Kidney (tissue), 14 donors: ENCODE data around the gene PPP6R3. TPM values are rescaled to one million over a fixed set of nuclear protein-coding genes. Genes with fewer than 3 reads are reported as not detected.
A peak's percentile ranks its signal among the peaks of the same experiment; 100 is the strongest.

Source experiments
- DNase-seq, 5 donors: peaks; one replicate each; pipeline ENCODE4 v3.0.0-alpha.2; 2013 to 2020
- FAIRE-seq: peaks from 2 replicates; lab custom pipeline; 2012; peaks lifted over from hg19 to GRCh38; lab: Jason Lieb, UNC
- H3K27ac ChIP-seq, 2 donors: one replicate each; pipeline ENCODE4 v1.7.0; 2013; ENCODE audit warnings: low read depth in 2 of 2, low read length in 2 of 2, inconsistent platforms in 1 of 2
- H3K27me3 ChIP-seq: one replicate; pipeline ENCODE4 v1.7.1; 2013; ENCODE audit warnings: low read length, inconsistent platforms; ENCODE audit not compliant: control insufficient read depth, insufficient read depth
- H3K36me3 ChIP-seq, 3 donors: one replicate each; pipeline versions ENCODE4 v1.7.0 to v1.7.1; 2013; ENCODE audit warnings: low read length in 3 of 3, control low read depth in 1 of 3, inconsistent platforms in 1 of 3; ENCODE audit not compliant: insufficient read depth in 3 of 3, control insufficient read depth in 2 of 3
- H3K4me1 ChIP-seq, 3 donors: one replicate each; pipeline versions ENCODE4 v1.7.0 to v1.7.1; 2013; ENCODE audit warnings: low read length in 3 of 3, inconsistent platforms in 1 of 3, low read depth in 1 of 3; ENCODE audit not compliant: control insufficient read depth in 2 of 3, insufficient read depth in 2 of 3
- H3K4me3 ChIP-seq, 3 donors: one replicate each; pipeline versions ENCODE4 v1.7.0 to v1.8.1; 2013; ENCODE audit warnings: low read length in 3 of 3, control low read depth in 1 of 3, inconsistent platforms in 1 of 3
- H3K9ac ChIP-seq, 3 donors: one replicate each; pipeline versions ENCODE4 v1.7.0 to v1.7.1; 2013; ENCODE audit warnings: low read length in 3 of 3, control low read depth in 1 of 3, inconsistent platforms in 1 of 3
- H3K9me3 ChIP-seq, 3 donors: one replicate each; pipeline versions ENCODE4 v1.7.0 to v1.7.1; 2013; ENCODE audit warnings: low read length in 3 of 3, control low read depth in 1 of 3, inconsistent platforms in 1 of 3; ENCODE audit not compliant: control insufficient read depth in 2 of 3, insufficient read depth in 1 of 3
- intact Hi-C: fragments of 100-400 bp; cut with DNase I; formaldehyde crosslinking; loops from one replicate; pipeline ENCODE4 v1.11.1; 2022
- polyA plus RNA-seq: library from polyadenylated mRNA; stranded (reverse); fragments of 350-450 nt; fragmentation: Illumina TruSeq; extraction: RNeasy Lipid Tissue Mini Kit (QIAGEN cat#74804); gene quantifications from one replicate; pipeline ENCODE4 v1.2.3, GENCODE V29; 2014; ENCODE audit warnings: low read depth, low replicate concordance; ENCODE audit not compliant: insufficient read depth
- total RNA-seq: library from RNA; stranded (reverse); fragmentation: NEBNext Ultra II Directional; extraction: Animal tissue kit (Norgen Biotek cat#: 25700); gene quantifications from one replicate; pipeline ENCODE4 v1.2.1, GENCODE V29; 2021
- TF ChIP-seq, protein P1 (sequence below): IDR thresholded peaks from 3 replicates; pipeline ENCODE4 v1.5.1; 2012; ENCODE audit warnings: mild to moderate bottlenecking, moderate library complexity, borderline replicate concordance; ENCODE audit not compliant: insufficient read depth; ENCODE audit errors: extremely low read depth
- donor health status: control.
- donor health status: control.
- donor health status: control.
- donor health status: control.
- donor health status: control.
- donor health status: DM: yes; HTN: yes; CAD: no.
- donor health status: Normal renal cell carcinoma (clear cell type).

PPP6R3 gene
- total and polyA plus RNA-seq, 2 donors from 2014 or later: 30.3 to 108 TPM

DNA sequence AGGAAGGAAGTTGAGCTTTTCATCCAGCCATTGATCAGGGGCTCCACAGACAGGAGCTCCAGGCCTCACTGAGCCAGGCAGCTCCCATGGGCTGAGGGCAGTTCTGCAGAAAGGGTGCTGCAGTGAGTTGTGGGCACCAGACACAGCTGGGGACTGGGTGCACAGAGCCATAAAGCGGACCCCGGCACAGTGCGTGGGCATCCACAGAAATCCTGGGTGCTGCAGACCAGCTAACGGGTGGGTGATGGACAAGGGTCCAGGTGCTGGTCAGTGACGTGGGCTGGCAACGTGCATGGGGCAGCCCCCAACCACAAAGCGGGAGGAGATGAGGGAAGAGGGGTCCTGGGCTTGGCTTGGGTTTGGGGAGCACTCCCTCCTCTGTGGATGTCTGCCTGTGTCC is 204.4 kb downstream of the PPP6R3 start:
- Histone ChIP-seq H3K4me1 (no peaks in the 10 kb centered on the region), H3K27me3 (no peaks in the 10 kb centered on the region), H3K9ac (no peak overlapping the region), H3K27ac (no peak overlapping the region), H3K9me3 (peaks cover 0 to 3% (median 0%) of the 10 kb centered on the region in 3 donors), H3K4me3 (no peak overlapping the region), H3K36me3 (no peaks in the 10 kb centered on the region)
- peak in 1 of 5 donors; percentile 45 for DNase-seq
- TF ChIP-seq, protein P1, sequence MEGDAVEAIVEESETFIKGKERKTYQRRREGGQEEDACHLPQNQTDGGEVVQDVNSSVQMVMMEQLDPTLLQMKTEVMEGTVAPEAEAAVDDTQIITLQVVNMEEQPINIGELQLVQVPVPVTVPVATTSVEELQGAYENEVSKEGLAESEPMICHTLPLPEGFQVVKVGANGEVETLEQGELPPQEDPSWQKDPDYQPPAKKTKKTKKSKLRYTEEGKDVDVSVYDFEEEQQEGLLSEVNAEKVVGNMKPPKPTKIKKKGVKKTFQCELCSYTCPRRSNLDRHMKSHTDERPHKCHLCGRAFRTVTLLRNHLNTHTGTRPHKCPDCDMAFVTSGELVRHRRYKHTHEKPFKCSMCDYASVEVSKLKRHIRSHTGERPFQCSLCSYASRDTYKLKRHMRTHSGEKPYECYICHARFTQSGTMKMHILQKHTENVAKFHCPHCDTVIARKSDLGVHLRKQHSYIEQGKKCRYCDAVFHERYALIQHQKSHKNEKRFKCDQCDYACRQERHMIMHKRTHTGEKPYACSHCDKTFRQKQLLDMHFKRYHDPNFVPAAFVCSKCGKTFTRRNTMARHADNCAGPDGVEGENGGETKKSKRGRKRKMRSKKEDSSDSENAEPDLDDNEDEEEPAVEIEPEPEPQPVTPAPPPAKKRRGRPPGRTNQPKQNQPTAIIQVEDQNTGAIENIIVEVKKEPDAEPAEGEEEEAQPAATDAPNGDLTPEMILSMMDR: no peak
- intact Hi-C loops: no loop called here
- FAIRE-seq: no peak

Other genes with a start within 250 kb of the PPP6R3 start
- 54.2 TPM for gene KMT5B, start 247.5 kb upstream of the PPP6R3 start, total RNA-seq
- gene KMT5B, start 247.5 kb upstream of the PPP6R3 start, polyA plus RNA-seq: 15.8 TPM
- gene C11orf24, start 188.8 kb upstream of the PPP6R3 start, total RNA-seq: 31.7 TPM
- gene C11orf24, start 188.8 kb upstream of the PPP6R3 start, polyA plus RNA-seq: 18.6 TPM
- 71.3 TPM for gene LRP5, start 148.2 kb upstream of the PPP6R3 start, total RNA-seq
- 55.4 TPM for gene LRP5, start 148.2 kb upstream of the PPP6R3 start, polyA plus RNA-seq
- gene GAL, start 223.8 kb downstream of the PPP6R3 start, total RNA-seq: 0.31 TPM
- not detected for gene GAL, start 223.8 kb downstream of the PPP6R3 start, polyA plus RNA-seq